ENCODE data around the gene P2RX6. TPM values are rescaled to one million over a fixed set of nuclear protein-coding genes. Genes with fewer than 3 reads are reported as not detected.

Gene P2RX6
- total and polyA plus RNA-seq, 4 donors: 1.6 to 8.4 (median 3.5) TPM

GRCh38 chr22:20994128-20994901 lies 20.6 kb upstream of the P2RX6 start:
- peaks cover 99% of the 10 kb centered on the region for H3K36me3 ChIP-seq (ENCODE audit: control insufficient read depth, insufficient read depth, low read length)
- DNase-seq (ENCODE audit: low read depth in 4 of 6, low spot score in 6 of 6): no peak

GRCh38 chr22:20994902-20995241 lies 20.1 kb upstream of the P2RX6 start:
- H3K9me3 ChIP-seq (ENCODE audit: control insufficient read depth, insufficient read depth, low read length): no peaks in the 10 kb centered on the region
- peaks cover 99% of the 10 kb centered on the region for H3K36me3 ChIP-seq (ENCODE audit: control insufficient read depth, insufficient read depth, low read length)
- H3K4me3 ChIP-seq (ENCODE audit: low read depth, low read length): no peak overlapping the region
- peaks cover 7% of the 10 kb centered on the region for H3K4me1 ChIP-seq (ENCODE audit: control insufficient read depth, insufficient read depth, low read length)
- WGBS (ENCODE audit: insufficient coverage): 97% methylated on average over 6 of the region's 10 CpGs
- H3K27ac ChIP-seq (ENCODE audit: low read depth, low read length): no peak overlapping the region
- DNase-seq (ENCODE audit: low read depth in 4 of 6, low spot score in 6 of 6): no peak
- no peaks in the 10 kb centered on the region for H3K27me3 ChIP-seq (ENCODE audit: control insufficient read depth, insufficient read depth, low read length)

More at GRCh38 chr22:20994128-20994901, 20.6 kb upstream of the P2RX6 start:
- H3K4me1 ChIP-seq (ENCODE audit: control insufficient read depth, insufficient read depth, low read length): peaks cover 2% of the 10 kb centered on the region
- 90% methylated on average over 16 of the region's 30 CpGs for WGBS (ENCODE audit: insufficient coverage)
- no peaks in the 10 kb centered on the region for H3K27me3 ChIP-seq (ENCODE audit: control insufficient read depth, insufficient read depth, low read length)
- H3K27ac ChIP-seq (ENCODE audit: low read depth, low read length): no peak overlapping the region
- no peak overlapping the region for H3K4me3 ChIP-seq (ENCODE audit: low read depth, low read length)
- H3K9me3 ChIP-seq (ENCODE audit: control insufficient read depth, insufficient read depth, low read length): no peaks in the 10 kb centered on the region

DNA sequence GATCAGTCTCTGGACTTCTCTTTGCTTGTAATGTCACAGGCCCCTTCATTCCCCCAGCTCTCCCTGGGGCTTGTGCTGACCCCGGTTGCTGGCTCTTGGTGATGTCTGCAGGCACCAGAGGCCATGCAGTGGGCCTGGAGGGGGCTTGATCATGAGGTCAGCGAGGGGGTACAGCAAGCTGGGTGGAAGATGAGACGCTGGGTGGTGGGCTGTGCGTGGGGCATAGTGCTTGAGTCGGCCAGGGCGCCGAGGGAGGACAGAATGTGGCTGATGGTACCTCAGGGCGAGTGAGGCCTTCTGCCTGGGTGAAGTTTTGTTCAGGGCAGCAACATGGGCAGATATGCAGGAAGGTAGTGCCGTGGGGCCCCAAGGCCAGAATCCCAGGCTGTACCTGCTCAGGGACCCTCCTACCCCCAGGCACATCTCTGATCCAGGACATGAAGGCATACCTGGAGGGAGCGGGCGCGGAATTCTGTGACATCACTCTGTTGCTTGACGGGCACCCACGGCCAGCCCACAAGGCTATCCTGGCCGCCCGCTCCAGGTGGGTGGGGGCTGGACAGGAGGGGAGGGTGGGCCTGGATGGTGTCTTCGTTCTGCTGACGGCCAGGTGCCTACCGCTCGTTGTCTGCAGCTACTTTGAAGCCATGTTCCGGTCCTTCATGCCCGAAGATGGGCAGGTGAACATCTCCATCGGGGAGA lies 19.5 kb upstream of the P2RX6 start:
- Histone ChIP-seq H3K27ac (ENCODE audit: low read depth, low read length) (no peak overlapping the region), H3K4me3 (ENCODE audit: low read depth, low read length) (no peak overlapping the region), H3K9me3 (ENCODE audit: control insufficient read depth, insufficient read depth, low read length) (no peaks in the 10 kb centered on the region), H3K36me3 (ENCODE audit: control insufficient read depth, insufficient read depth, low read length) (peaks cover 100% of the 10 kb centered on the region), H3K27me3 (ENCODE audit: control insufficient read depth, insufficient read depth, low read length) (no peaks in the 10 kb centered on the region), H3K4me1 (ENCODE audit: control insufficient read depth, insufficient read depth, low read length) (peaks cover 13% of the 10 kb centered on the region)
- 95% methylated on average over 22 of the region's 23 CpGs for WGBS (ENCODE audit: insufficient coverage)
- no peak for DNase-seq (ENCODE audit: low read depth in 4 of 6, low spot score in 6 of 6)

- WGBS (ENCODE audit: insufficient coverage): 96% methylated on average over 10 of the region's 10 CpGs
- Histone ChIP-seq H3K4me1 (ENCODE audit: control insufficient read depth, insufficient read depth, low read length) (peaks cover 19% of the 10 kb centered on the region), H3K27ac (ENCODE audit: low read depth, low read length) (no peak overlapping the region), H3K27me3 (ENCODE audit: control insufficient read depth, insufficient read depth, low read length) (no peaks in the 10 kb centered on the region), H3K4me3 (ENCODE audit: low read depth, low read length) (no peak overlapping the region), H3K9me3 (ENCODE audit: control insufficient read depth, insufficient read depth, low read length) (no peaks in the 10 kb centered on the region), H3K36me3 (ENCODE audit: control insufficient read depth, insufficient read depth, low read length) (peaks cover 100% of the 10 kb centered on the region)
- DNase-seq (ENCODE audit: low read depth in 4 of 6, low spot score in 6 of 6): no peak
These were observed 18.9 kb upstream of the P2RX6 start for GRCh38 chr22:20996031-20996410.

DNA sequence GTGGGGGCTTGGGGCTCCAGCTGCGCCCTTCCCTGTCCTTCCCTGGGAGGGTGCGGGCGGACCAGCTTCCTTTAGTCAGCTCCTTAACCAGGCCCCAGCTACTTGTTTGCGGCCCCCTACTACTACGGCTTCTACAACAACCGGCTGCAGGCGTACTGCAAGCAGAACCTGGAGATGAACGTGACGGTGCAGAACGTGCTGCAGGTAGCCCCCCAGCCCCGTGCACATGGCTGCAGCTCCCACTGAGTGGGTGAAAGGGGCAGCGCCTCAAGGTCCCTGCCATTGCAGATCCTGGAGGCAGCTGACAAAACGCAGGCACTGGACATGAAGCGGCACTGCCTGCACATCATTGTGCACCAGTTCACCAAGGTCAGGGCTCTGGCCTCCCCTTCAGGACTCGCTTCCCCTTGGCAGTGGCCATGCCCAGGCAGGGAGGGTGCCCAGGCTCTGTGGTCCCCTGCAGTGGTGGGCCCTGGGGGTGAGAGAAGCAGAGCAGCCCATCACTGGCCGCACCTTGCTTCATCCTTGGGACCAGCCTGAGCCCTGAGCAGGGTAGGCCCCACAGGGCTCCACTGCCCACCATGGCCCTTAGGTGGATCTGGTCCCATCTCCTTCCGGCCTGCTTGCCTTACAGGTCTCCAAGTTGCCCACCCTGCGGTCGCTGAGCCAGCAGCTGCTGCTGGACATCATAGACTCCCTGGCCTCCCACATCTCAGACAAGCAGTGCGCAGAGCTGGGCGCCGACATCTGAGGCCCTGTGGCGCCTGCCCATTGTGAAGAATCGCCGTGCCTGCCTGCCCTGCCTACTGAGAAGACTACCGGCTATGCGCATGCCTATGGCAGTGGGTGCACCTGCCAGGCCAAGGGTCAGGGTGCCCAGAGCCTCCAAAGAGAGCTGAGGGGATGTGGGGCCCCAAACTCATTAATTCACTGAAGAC lies 18.1 kb upstream of the P2RX6 start:
- H3K27me3 ChIP-seq (ENCODE audit: control insufficient read depth, insufficient read depth, low read length): no peaks in the 10 kb centered on the region
- 90% methylated on average over 27 of the region's 27 CpGs for WGBS (ENCODE audit: insufficient coverage)
- H3K36me3 ChIP-seq (ENCODE audit: control insufficient read depth, insufficient read depth, low read length): peaks cover 94% of the 10 kb centered on the region
- DNase-seq (ENCODE audit: low read depth in 4 of 6, low spot score in 6 of 6): no peak
- no peak overlapping the region for H3K4me3 ChIP-seq (ENCODE audit: low read depth, low read length)
- no peak overlapping the region for H3K27ac ChIP-seq (ENCODE audit: low read depth, low read length)
- H3K4me1 ChIP-seq (ENCODE audit: control insufficient read depth, insufficient read depth, low read length): peaks cover 25% of the 10 kb centered on the region
- no peaks in the 10 kb centered on the region for H3K9me3 ChIP-seq (ENCODE audit: control insufficient read depth, insufficient read depth, low read length)

GRCh38 chr22:20997536-20998257 lies 17.3 kb upstream of the P2RX6 start:
- Histone ChIP-seq H3K4me3 (ENCODE audit: low read depth, low read length) (no peak overlapping the region), H3K36me3 (ENCODE audit: control insufficient read depth, insufficient read depth, low read length) (peaks cover 86% of the 10 kb centered on the region), H3K9me3 (ENCODE audit: control insufficient read depth, insufficient read depth, low read length) (no peaks in the 10 kb centered on the region), H3K4me1 (ENCODE audit: control insufficient read depth, insufficient read depth, low read length) (peaks cover 28% of the 10 kb centered on the region), H3K27me3 (ENCODE audit: control insufficient read depth, insufficient read depth, low read length) (no peaks in the 10 kb centered on the region), H3K27ac (ENCODE audit: low read depth, low read length) (no peak overlapping the region)
- 79% methylated on average over 10 of the region's 13 CpGs for WGBS (ENCODE audit: insufficient coverage)
- no peak for DNase-seq (ENCODE audit: low read depth in 4 of 6, low spot score in 6 of 6)

GRCh38 chr22:20998411-20999336 lies 16.3 kb upstream of the P2RX6 start:
- DNase-seq (ENCODE audit: low read depth in 4 of 6, low spot score in 6 of 6): no peak
- Histone ChIP-seq H3K4me3 (ENCODE audit: low read depth, low read length) (no peak overlapping the region), H3K36me3 (ENCODE audit: control insufficient read depth, insufficient read depth, low read length) (peaks cover 79% of the 10 kb centered on the region), H3K9me3 (ENCODE audit: control insufficient read depth, insufficient read depth, low read length) (no peaks in the 10 kb centered on the region), H3K4me1 (ENCODE audit: control insufficient read depth, insufficient read depth, low read length) (peaks cover 38% of the 10 kb centered on the region), H3K27me3 (ENCODE audit: control insufficient read depth, insufficient read depth, low read length) (no peaks in the 10 kb centered on the region), H3K27ac (ENCODE audit: low read depth, low read length) (no peak overlapping the region)
- 74% methylated on average over 6 of the region's 7 CpGs for WGBS (ENCODE audit: insufficient coverage)

GRCh38 chr22:20999350-21000206 lies 15.4 kb upstream of the P2RX6 start:
- no peaks in the 10 kb centered on the region for H3K9me3 ChIP-seq (ENCODE audit: control insufficient read depth, insufficient read depth, low read length)
- DNase-seq (ENCODE audit: low read depth in 4 of 6, low spot score in 6 of 6): no peak
- H3K4me1 ChIP-seq (ENCODE audit: control insufficient read depth, insufficient read depth, low read length): peaks cover 39% of the 10 kb centered on the region
- 90% methylated on average over 27 of the region's 27 CpGs for WGBS (ENCODE audit: insufficient coverage)
- no peak overlapping the region for H3K4me3 ChIP-seq (ENCODE audit: low read depth, low read length)
- H3K27ac ChIP-seq (ENCODE audit: low read depth, low read length): no peak overlapping the region
- H3K27me3 ChIP-seq (ENCODE audit: control insufficient read depth, insufficient read depth, low read length): no peaks in the 10 kb centered on the region
- H3K36me3 ChIP-seq (ENCODE audit: control insufficient read depth, insufficient read depth, low read length): peaks cover 70% of the 10 kb centered on the region

Data from spinal cord (tissue), 10 donors.